ENCODE results near the gene TIMP2. TPM values are rescaled to one million over a fixed set of nuclear protein-coding genes. Genes with fewer than 3 reads are reported as not detected.

Gene TIMP2
- total and polyA plus RNA-seq, 2 of the 13 experiments (the other 11 are each of a cell fraction or from before 2014, with no cell fraction given) = 3.8 to 8.5 TPM

- TF ChIP-seq IRF9 (CRISPR knock-in tag; IDR thresholded peaks at IDR 0.05; ENCODE audit: borderline replicate concordance) = no peak
- 0 out of 2 replicates have a peak, but pooled peaks have one; percentile 0 for TF ChIP-seq MYC (CRISPR knock-in tag; IDR thresholded peaks at IDR 0.05; ENCODE audit: borderline replicate concordance)
- no peak for TF ChIP-seq REXO4 (CRISPR knock-in tag; IDR thresholded peaks at IDR 0.05; ENCODE audit: borderline replicate concordance)
- no peak for TF ChIP-seq RXRA (CRISPR knock-in tag; IDR thresholded peaks at IDR 0.05)
- 0 out of 2 replicates have a peak, but pooled peaks have one; percentile 2 for TF ChIP-seq SALL1 (CRISPR knock-in tag; IDR thresholded peaks at IDR 0.05)
- TF ChIP-seq ZNF18 (CRISPR knock-in tag; IDR thresholded peaks at IDR 0.05; ENCODE audit: insufficient replicate concordance) = no peak
- TF ChIP-seq DR1 (CRISPR knock-in tag; IDR thresholded peaks at IDR 0.05) = no peak
- TF ChIP-seq ZSCAN12 (CRISPR knock-in tag; IDR thresholded peaks at IDR 0.05) = no peak
- no peak for TF ChIP-seq EED (CRISPR knock-in tag; IDR thresholded peaks at IDR 0.05)
- TF ChIP-seq THAP7 (CRISPR knock-in tag; IDR thresholded peaks at IDR 0.05) = no peak
- no peak for TF ChIP-seq ZNF761 (CRISPR knock-in tag; conservative IDR thresholded peaks at IDR 0.05)
- TF ChIP-seq ZSCAN30 (CRISPR knock-in tag; IDR thresholded peaks at IDR 0.05) = no peak
- TF ChIP-seq ZNF878 (CRISPR knock-in tag; IDR thresholded peaks at IDR 0.05) = no peak
- TF ChIP-seq PRPF4 (IDR thresholded peaks at IDR 0.05; ENCODE audit: low read depth, low read length, poor library complexity, severe bottlenecking) = no peak
- TF ChIP-seq AFF4 (CRISPR knock-in tag; IDR thresholded peaks at IDR 0.05) = no peak
- TF ChIP-seq ZNF556 (CRISPR knock-in tag; IDR thresholded peaks at IDR 0.05; ENCODE audit: borderline replicate concordance) = no peak
- no peak for TF ChIP-seq STAT6 (CRISPR knock-in tag; IDR thresholded peaks at IDR 0.05; ENCODE audit: borderline replicate concordance)
- no peak for TF ChIP-seq DNMT3B (CRISPR knock-in tag; conservative IDR thresholded peaks at IDR 0.05)
- TF ChIP-seq POLR2AphosphoS2 (IDR thresholded peaks at IDR 0.05; ENCODE audit: low read depth, low read length) = no peak
Measured at GRCh38 chr17:78884148-78884825, 40.9 kb downstream of the TIMP2 start (continued).
